ENCODE data around the gene CNOT6L.

DNA sequence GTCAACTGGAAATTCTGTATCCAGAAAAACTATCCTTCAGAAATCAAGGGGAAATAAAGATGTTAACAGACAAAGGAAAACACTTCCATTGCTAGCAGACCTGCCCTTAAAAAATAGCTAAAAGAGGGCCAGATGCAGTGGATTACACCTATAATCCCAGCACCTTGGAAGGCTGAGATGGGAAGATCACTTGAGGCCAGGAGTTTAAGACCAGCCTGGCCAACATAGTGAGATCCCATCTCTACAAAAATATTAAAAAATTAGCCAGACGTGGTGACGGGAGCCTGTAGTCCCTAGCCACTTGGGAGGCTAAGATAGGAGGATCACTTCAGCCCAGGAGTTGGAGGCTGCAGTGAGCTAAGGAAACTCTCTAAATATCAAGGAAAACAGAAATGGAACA lies 67.4 kb downstream of the CNOT6L start:
- TF ChIP-seq, protein P1, sequence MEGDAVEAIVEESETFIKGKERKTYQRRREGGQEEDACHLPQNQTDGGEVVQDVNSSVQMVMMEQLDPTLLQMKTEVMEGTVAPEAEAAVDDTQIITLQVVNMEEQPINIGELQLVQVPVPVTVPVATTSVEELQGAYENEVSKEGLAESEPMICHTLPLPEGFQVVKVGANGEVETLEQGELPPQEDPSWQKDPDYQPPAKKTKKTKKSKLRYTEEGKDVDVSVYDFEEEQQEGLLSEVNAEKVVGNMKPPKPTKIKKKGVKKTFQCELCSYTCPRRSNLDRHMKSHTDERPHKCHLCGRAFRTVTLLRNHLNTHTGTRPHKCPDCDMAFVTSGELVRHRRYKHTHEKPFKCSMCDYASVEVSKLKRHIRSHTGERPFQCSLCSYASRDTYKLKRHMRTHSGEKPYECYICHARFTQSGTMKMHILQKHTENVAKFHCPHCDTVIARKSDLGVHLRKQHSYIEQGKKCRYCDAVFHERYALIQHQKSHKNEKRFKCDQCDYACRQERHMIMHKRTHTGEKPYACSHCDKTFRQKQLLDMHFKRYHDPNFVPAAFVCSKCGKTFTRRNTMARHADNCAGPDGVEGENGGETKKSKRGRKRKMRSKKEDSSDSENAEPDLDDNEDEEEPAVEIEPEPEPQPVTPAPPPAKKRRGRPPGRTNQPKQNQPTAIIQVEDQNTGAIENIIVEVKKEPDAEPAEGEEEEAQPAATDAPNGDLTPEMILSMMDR (IDR thresholded peaks at IDR 0.05; ENCODE audit: insufficient read depth, low read length), result no peak
- no peak for TF ChIP-seq POLR2AphosphoS5 (IDR thresholded peaks at IDR 0.05; ENCODE audit: low read depth)
- no peak for TF ChIP-seq GABPA (IDR thresholded peaks at IDR 0.05; ENCODE audit: low read depth)
- TF ChIP-seq, protein P2, sequence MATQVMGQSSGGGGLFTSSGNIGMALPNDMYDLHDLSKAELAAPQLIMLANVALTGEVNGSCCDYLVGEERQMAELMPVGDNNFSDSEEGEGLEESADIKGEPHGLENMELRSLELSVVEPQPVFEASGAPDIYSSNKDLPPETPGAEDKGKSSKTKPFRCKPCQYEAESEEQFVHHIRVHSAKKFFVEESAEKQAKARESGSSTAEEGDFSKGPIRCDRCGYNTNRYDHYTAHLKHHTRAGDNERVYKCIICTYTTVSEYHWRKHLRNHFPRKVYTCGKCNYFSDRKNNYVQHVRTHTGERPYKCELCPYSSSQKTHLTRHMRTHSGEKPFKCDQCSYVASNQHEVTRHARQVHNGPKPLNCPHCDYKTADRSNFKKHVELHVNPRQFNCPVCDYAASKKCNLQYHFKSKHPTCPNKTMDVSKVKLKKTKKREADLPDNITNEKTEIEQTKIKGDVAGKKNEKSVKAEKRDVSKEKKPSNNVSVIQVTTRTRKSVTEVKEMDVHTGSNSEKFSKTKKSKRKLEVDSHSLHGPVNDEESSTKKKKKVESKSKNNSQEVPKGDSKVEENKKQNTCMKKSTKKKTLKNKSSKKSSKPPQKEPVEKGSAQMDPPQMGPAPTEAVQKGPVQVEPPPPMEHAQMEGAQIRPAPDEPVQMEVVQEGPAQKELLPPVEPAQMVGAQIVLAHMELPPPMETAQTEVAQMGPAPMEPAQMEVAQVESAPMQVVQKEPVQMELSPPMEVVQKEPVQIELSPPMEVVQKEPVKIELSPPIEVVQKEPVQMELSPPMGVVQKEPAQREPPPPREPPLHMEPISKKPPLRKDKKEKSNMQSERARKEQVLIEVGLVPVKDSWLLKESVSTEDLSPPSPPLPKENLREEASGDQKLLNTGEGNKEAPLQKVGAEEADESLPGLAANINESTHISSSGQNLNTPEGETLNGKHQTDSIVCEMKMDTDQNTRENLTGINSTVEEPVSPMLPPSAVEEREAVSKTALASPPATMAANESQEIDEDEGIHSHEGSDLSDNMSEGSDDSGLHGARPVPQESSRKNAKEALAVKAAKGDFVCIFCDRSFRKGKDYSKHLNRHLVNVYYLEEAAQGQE (IDR thresholded peaks at IDR 0.05; ENCODE audit: insufficient replicate concordance, low read depth), result no peak
